Measurements from ENCODE around the gene PPP1CC.

DNA sequence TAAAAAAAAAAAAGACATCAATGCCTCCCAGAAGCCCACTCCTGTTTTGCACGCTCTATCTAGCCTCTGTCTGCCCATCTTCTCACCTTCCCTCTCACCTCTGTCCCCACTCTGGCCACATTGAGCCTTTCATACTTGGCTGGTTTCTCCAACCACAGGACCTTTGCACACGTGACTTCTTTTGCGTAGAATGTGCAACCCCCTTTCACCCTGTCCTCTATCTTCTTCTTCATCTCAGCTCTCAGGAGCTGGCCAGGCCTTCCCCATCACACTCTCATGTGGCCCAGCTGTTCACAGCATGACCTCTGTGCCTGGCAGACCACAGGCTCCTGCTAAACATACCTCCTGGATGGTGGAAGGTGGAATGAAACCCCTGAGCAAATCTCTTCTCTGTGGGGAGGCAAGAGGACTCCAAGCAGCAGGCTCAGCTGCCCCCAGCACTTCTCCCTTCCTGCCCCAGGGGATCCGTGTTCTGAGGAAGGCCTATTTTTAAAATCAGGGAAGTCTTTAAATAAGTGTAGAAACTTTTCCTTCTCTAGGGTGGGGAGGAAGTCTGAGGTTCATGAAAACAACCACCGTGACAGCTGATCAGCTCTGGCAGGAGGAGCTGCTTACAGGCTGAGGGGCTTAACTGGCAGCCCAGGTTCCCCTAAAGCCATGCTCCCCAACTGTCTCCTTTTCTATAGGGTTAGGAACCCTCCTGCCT lies 65.3 kb downstream of the PPP1CC start:
- TF ChIP-seq CTCF (IDR thresholded peaks at IDR 0.05) (no peak), POLR2A (IDR thresholded peaks at IDR 0.05) (no peak)

All from right lobe of liver (tissue), 4 donors.